OCI-LY3 (cell line): ENCODE results near the gene XYLT2.

Experiments
- H2AFZ ChIP-seq: fragments of 200-600, 300-600 bp; shearing (Covaris generic); 2 replicates; pipeline ENCODE4 v1.6.0; 2014; ENCODE audit warnings: antibody characterized with exemption, low read depth, low read length
- H3K27ac ChIP-seq: fragments of 200-600, 300-600 bp; sonication (generic); 2 replicates; pipeline ENCODE4 v1.5.1; 2014; ENCODE audit warnings: mild to moderate bottlenecking, low read length, moderate library complexity, mixed read lengths
- H3K27me3 ChIP-seq: fragments of 200-600, 300-600 bp; sonication (generic); 2 replicates; pipeline ENCODE4 v1.6.1; 2014; ENCODE audit warnings: low read depth, low read length, mixed read lengths
- H3K36me3 ChIP-seq: fragments of 200-600, 300-600 bp; sonication (generic); replicated peaks from 2 replicates; pipeline ENCODE3; 2014; ENCODE audit warnings: low read depth, low read length, mixed read lengths
- H3K4me1 ChIP-seq: fragments of 300-600, 200-600 bp; sonication (generic); 2 replicates; pipeline ENCODE4 v1.6.1; 2014; ENCODE audit warnings: low read length, mixed read lengths
- H3K4me2 ChIP-seq: fragments of 200-600, 300-600 bp; sonication (generic); 2 replicates; pipeline ENCODE4 v1.6.1; 2014; ENCODE audit warnings: low read length, mixed read lengths
- H3K4me3 ChIP-seq: fragments of 300-600, 200-600 bp; sonication (generic); 2 replicates; pipeline ENCODE4 v1.5.1; 2014; ENCODE audit warnings: antibody characterized with exemption, mild to moderate bottlenecking, low read length, moderate library complexity
- H3K79me2 ChIP-seq: fragments of 300-600, 200-600 bp; shearing (Covaris generic); 2 replicates; pipeline ENCODE4 v1.6.1; 2014; ENCODE audit warnings: mild to moderate bottlenecking, low read length, mixed read lengths
- H3K9ac ChIP-seq: fragments of 300-600, 200-600 bp; shearing (Covaris generic); 2 replicates; pipeline ENCODE4 v1.6.0; 2014; ENCODE audit warnings: mild to moderate bottlenecking, low read length, moderate library complexity
- H3K9me3 ChIP-seq: fragments of 200-600, 300-600 bp; shearing (Covaris generic); 2 replicates; pipeline ENCODE4 v1.6.1; 2014; ENCODE audit warnings: low read length, mixed read lengths; ENCODE audit not compliant: insufficient read depth
- H4K20me1 ChIP-seq: fragments of 200-600, 300-600 bp; sonication (generic); 2 replicates; pipeline ENCODE4 v1.6.1; 2016; ENCODE audit warnings: low read length, mixed read lengths; ENCODE audit not compliant: insufficient read depth
- EZH2phosphoT487 ChIP-seq: fragments of 200-600 bp; shearing (Covaris generic); IDR thresholded peaks from 2 replicates; pipeline ENCODE4 v1.6.1; 2018; ENCODE audit warnings: antibody characterized with exemption, mixed run types, low read depth
- TF ChIP-seq, protein P1 (sequence below): fragments of 200-600, 300-600 bp; sonication (generic); IDR thresholded peaks from 2 replicates; pipeline ENCODE4 v1.5.1; 2014; ENCODE audit warnings: antibody characterized with exemption, low read length, low read depth

The XYLT2 gene

DNA sequence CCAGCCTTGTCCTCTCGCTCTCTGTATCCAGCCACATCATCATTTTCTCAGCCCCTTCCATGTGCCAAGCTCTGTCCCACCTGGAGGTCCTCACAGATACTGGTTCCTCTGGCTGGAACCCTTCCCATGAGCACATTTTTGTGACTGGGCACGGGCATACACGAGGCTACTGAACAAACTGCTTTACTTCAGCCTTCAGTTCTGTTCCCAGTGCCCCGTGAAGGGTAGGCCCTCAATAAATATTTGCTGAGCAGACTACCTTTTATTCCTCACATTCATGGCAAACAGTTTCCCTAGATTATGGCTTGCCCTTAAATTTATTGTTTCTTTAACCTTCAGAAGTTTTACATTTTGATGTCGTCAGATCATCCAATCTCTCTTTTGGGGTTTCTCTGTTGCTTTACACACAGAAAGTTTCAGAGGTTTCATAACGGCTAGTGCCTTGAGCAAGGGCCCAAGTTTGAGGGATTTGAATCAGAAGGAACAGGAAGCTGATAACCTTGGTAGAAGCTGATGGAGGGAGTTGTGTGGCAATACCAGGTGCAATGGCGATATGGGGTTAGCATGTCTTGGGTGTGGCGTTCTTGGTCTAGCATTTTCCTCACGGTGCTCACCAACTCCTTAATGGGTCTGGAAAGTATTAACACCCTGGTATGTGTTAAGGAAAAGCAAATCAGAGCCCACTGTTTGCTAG is 43.9 kb upstream of the XYLT2 start:
- no peak for TF ChIP-seq EZH2phosphoT487
- TF ChIP-seq, protein P1, sequence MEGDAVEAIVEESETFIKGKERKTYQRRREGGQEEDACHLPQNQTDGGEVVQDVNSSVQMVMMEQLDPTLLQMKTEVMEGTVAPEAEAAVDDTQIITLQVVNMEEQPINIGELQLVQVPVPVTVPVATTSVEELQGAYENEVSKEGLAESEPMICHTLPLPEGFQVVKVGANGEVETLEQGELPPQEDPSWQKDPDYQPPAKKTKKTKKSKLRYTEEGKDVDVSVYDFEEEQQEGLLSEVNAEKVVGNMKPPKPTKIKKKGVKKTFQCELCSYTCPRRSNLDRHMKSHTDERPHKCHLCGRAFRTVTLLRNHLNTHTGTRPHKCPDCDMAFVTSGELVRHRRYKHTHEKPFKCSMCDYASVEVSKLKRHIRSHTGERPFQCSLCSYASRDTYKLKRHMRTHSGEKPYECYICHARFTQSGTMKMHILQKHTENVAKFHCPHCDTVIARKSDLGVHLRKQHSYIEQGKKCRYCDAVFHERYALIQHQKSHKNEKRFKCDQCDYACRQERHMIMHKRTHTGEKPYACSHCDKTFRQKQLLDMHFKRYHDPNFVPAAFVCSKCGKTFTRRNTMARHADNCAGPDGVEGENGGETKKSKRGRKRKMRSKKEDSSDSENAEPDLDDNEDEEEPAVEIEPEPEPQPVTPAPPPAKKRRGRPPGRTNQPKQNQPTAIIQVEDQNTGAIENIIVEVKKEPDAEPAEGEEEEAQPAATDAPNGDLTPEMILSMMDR: no peak
- no peaks in the 10 kb centered on the region for H3K9me3 ChIP-seq
- H3K27ac ChIP-seq: no peak overlapping the region
- no peak overlapping the region for H3K4me3 ChIP-seq
- 0 out of 2 replicates have a peak, but pooled peaks cover 3% of the 10 kb centered on the region for H3K27me3 ChIP-seq
- H3K36me3 ChIP-seq: no peaks in the 10 kb centered on the region
- no peaks in the 10 kb centered on the region for H3K79me2 ChIP-seq
- H3K4me1 ChIP-seq: peaks cover 2% of the 10 kb centered on the region; the same call in 1 of the 2 replicates
- no peak overlapping the region for H2AFZ ChIP-seq
- H4K20me1 ChIP-seq: no peaks in the 10 kb centered on the region
- H3K9ac ChIP-seq: no peak overlapping the region
- no peak overlapping the region for H3K4me2 ChIP-seq

DNA sequence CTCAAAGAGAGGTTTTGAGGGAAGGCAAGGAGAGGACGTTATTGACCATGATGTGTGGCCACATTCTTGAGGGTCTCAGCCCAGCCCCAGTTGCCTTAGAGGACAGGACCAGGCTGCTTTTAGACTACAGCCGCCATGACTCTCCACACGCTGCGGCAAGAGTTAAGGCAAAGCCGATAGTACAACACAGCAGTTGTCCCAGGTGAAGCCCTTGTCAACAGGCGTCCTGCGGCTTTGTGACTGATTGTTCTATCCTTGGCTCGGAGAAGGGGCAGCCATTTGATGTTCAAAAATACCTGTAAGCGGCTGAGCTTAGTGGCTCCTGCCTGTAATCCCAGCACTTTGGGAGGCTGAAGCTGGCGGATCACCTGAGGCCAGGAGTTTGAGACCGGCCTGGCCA is 42.9 kb upstream of the XYLT2 start:
- Histone ChIP-seq H4K20me1 (no peaks in the 10 kb centered on the region), H3K4me3 (no peak overlapping the region), H3K4me2 (no peak overlapping the region), H3K79me2 (no peaks in the 10 kb centered on the region), H3K9me3 (no peaks in the 10 kb centered on the region), H2AFZ (no peak overlapping the region), H3K27ac (no peak overlapping the region), H3K27me3 (0 out of 2 replicates have a peak, but pooled peaks cover 3% of the 10 kb centered on the region), H3K4me1 (no peaks in the 10 kb centered on the region), H3K9ac (no peak overlapping the region), H3K36me3 (no peaks in the 10 kb centered on the region)
- TF ChIP-seq, protein P1: no peak
- TF ChIP-seq EZH2phosphoT487: no peak

DNA sequence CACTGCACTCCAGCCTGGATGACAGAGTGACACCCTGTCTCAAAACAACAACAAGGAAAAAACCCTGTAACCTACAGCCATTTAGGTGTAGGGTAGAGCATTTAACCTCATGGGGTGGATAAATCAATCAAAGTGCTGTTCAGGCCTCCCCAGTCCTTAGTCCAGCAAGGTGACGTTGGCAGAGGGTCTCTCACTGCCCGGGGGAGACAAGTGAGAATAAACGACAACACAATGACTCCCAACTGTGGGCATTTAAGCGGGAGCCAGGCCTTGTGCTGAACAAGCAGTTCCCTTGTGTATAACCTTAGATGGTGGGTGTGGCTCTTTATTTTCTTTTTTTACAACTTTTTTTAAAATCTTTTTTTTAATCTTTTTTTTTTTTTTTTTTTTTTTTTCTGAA is 42.3 kb upstream of the XYLT2 start:
- TF ChIP-seq EZH2phosphoT487: no peak
- TF ChIP-seq, protein P1: no peak
- Histone ChIP-seq H3K79me2 (no peaks in the 10 kb centered on the region), H4K20me1 (no peaks in the 10 kb centered on the region), H2AFZ (no peak overlapping the region), H3K27ac (no peak overlapping the region), H3K4me2 (no peak overlapping the region), H3K9ac (no peak overlapping the region), H3K4me1 (no peaks in the 10 kb centered on the region), H3K9me3 (no peaks in the 10 kb centered on the region), H3K4me3 (no peak overlapping the region), H3K36me3 (no peaks in the 10 kb centered on the region), H3K27me3 (0 out of 2 replicates have a peak, but pooled peaks cover 3% of the 10 kb centered on the region)

DNA sequence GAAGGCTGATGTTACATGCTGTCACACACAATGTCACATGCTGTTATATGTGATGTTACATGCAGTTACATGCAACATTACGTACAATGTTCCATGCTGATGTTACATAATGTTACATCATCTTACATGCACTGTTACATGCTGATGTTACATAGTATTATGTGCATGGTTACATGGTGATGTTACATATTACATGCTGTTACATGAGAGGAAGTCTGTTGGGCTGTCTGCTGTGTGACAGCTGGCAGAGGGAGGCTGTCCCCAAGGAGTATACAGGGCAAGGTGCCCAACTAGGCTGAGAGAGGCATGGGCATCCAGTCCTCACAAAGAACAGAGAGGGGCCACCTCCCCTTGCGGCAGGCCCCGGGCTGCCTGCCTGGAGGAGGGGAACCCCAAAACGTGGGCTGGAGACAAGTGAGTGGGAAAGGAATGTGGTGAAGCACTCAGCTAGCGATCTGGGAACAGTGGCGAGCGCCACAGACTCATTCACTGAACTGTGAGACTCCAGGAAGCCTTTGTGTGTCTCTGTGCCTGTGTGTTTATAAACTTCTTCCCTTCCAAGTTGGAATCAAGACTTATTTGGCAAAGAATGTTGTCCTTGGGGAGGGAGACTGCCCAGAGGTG is 41.0 kb upstream of the XYLT2 start:
- H3K4me3 ChIP-seq: no peak overlapping the region
- H3K4me1 ChIP-seq: peaks cover 11% of the 10 kb centered on the region
- 0 out of 2 replicates have a peak, but pooled peaks cover 3% of the 10 kb centered on the region for H3K27me3 ChIP-seq
- H3K79me2 ChIP-seq: no peaks in the 10 kb centered on the region
- H3K9ac ChIP-seq: no peak overlapping the region
- no peak overlapping the region for H3K4me2 ChIP-seq
- H3K9me3 ChIP-seq: no peaks in the 10 kb centered on the region
- TF ChIP-seq, protein P1: no peak
- no peak for TF ChIP-seq EZH2phosphoT487
- H3K27ac ChIP-seq: no peak overlapping the region
- no peaks in the 10 kb centered on the region for H3K36me3 ChIP-seq
- H4K20me1 ChIP-seq: no peaks in the 10 kb centered on the region
- H2AFZ ChIP-seq: no peak overlapping the region
